ENCODE data around the gene ARHGAP24.

DNA sequence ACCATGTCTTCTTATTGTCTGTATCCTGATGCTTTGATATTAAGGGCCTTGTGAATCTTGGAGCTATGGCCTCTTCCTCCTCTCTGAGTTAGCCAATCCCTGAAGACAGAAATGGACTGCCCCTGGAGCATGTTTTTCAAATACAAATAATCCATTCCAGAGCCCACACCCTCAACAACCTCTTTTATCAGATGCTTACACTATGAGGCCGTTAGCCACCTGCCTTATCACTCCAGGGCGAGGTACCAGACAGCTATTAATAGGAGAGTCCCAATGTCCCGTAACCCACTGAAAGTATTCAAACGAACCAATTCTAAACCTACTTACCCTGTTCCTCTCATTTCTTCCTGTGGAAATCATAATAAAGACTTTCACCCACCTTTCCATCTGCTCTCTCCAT, 165.0 kb downstream of the ARHGAP24 start:
- TF ChIP-seq POLR2A (IDR thresholded peaks at IDR 0.05) (no peak), CTCF (IDR thresholded peaks at IDR 0.05) (no peak), EP300 (IDR thresholded peaks at IDR 0.05) (no peak), POLR2AphosphoS5 (IDR thresholded peaks at IDR 0.05) (no peak)
